Spleen (tissue), 7 donors: ENCODE measurements around the gene ERC2.

Experiments
- POLR2A ChIP-seq, 3 donors: fragments of 450-650 bp; IDR thresholded peaks; one replicate each; pipeline ENCODE4 v1.5.1; 2017; ENCODE audit warnings: antibody characterized with exemption in 3 of 3, mild to moderate bottlenecking in 1 of 3
- POLR2AphosphoS5 ChIP-seq, 3 donors: sonication (generic); formaldehyde crosslinking; IDR thresholded peaks; one replicate each; pipeline ENCODE4 v1.5.1; 2017; ENCODE audit warnings: antibody characterized with exemption in 3 of 3
- TF ChIP-seq, protein P1 (sequence below), 11 experiments: fragments of 200-600 bp in 7 of 11; fragments of 450-650 bp in 4 of 11; sonication (generic) in 4 of 11; IDR thresholded peaks in 8 of 11; conservative IDR thresholded peaks in 3 of 11; 1 replicate in 7 of 11; 2 replicates in 4 of 11; pipeline versions ENCODE4 v1.4.0 to v1.8.0; 2016 to 2021; ENCODE audit warnings: antibody characterized with exemption in 11 of 11, inconsistent platforms in 4 of 11, mild to moderate bottlenecking in 1 of 11
- donor health status: DM: no; HTN: no; CAD: no; lungs with moderate emphysema.
- donor health status: DM: no; HTN: no; CAD: no.
- donor health status: DM: no; HTN: no; CAD: no.

DNA sequence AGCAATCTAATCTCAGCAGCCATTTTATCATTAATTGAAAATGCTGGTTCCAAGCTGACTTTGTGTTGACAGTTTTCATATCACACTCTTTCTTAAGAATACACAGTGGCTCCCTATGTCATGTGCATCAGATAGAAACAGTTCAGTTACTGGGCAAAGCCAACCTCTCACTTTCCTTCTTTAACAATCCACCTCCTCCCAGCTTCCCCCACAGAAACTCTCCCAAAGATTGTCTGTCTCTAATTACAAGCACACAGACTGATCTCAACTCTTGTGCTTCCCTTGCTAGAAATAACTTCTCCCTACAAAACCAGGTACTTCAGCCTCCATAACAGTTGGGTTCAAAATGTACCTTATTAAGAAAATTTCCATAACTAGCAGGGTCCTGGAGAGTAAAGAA, 752.2 kb downstream of the ERC2 start:
- TF ChIP-seq, protein P1, sequence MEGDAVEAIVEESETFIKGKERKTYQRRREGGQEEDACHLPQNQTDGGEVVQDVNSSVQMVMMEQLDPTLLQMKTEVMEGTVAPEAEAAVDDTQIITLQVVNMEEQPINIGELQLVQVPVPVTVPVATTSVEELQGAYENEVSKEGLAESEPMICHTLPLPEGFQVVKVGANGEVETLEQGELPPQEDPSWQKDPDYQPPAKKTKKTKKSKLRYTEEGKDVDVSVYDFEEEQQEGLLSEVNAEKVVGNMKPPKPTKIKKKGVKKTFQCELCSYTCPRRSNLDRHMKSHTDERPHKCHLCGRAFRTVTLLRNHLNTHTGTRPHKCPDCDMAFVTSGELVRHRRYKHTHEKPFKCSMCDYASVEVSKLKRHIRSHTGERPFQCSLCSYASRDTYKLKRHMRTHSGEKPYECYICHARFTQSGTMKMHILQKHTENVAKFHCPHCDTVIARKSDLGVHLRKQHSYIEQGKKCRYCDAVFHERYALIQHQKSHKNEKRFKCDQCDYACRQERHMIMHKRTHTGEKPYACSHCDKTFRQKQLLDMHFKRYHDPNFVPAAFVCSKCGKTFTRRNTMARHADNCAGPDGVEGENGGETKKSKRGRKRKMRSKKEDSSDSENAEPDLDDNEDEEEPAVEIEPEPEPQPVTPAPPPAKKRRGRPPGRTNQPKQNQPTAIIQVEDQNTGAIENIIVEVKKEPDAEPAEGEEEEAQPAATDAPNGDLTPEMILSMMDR (IDR thresholded peaks at IDR 0.05 in 8 of 11, conservative IDR thresholded peaks at IDR 0.05 in 3 of 11): no peak
- TF ChIP-seq POLR2AphosphoS5 (IDR thresholded peaks at IDR 0.05): no peak
- no peak for TF ChIP-seq POLR2A (IDR thresholded peaks at IDR 0.05)
